K562 (cell line): ENCODE results near the gene CT45A10. TPM values are rescaled to one million over a fixed set of nuclear protein-coding genes. Genes with fewer than 3 reads are reported as not detected.

Experiments used
- ATAC-seq: fragments of 200-7000 bp; cut with Tn5 transposase; 3 replicates; pipeline ENCODE4 v1.9.1; 2020; ENCODE audit warnings: moderate library complexity
- BruUV-seq: library from RNA; stranded (reverse); fragments of 400-500 nt; replicated peaks from 2 replicates; lab custom pipeline; 2021; lab: Mats Ljungman, UMichigan
- CTCF ChIA-PET: fragments of 300-600 bp; formaldehyde crosslinking; extraction: SDS; loops from one replicate; lab custom pipeline; 2021; ENCODE audit warnings: low intra/inter-chr PET ratio; lab: Yijun Ruan, JAX
- POLR2A ChIA-PET: fragments of 300-600, 350-650 bp; sonication (Branson Sonifier 250); formaldehyde crosslinking; extraction: SDS; loops from one replicate; lab custom pipeline; 2021; ENCODE audit warnings: antibody characterized with exemption, inconsistent platforms; lab: Yijun Ruan, JAX
- DNase-seq, 4 experiments: peaks; one replicate each; pipeline versions ENCODE4 v3.0.0 to v3.0.0-alpha.2; 2011 to 2018; ENCODE audit warnings: low spot score in 3 of 4, mixed read lengths in 3 of 4; ENCODE audit errors: extremely low read depth in 1 of 4
- FAIRE-seq: peaks from 2 replicates; lab custom pipeline; 2011; peaks lifted over from hg19 to GRCh38; lab: Jason Lieb, UNC
- H2AFZ ChIP-seq: 2 replicates; pipeline ENCODE4 v1.6.0; 2011; ENCODE audit warnings: low read depth, low read length, control low read depth, inconsistent platforms
- H3K27ac ChIP-seq: fragments of 200-600 bp; 3 replicates; pipeline ENCODE4 v1.8.0; 2011; ENCODE audit warnings: low read depth, mild to moderate bottlenecking, control low read depth, inconsistent platforms, low read length, moderate library complexity, mixed read lengths; ENCODE audit errors: extremely low read depth
- H3K27me3 ChIP-seq, 2 experiments: fragments of 300-600 bp in 1 of 2; 2 replicates in 1 of 2; 3 replicates in 1 of 2; pipeline versions ENCODE4 v1.6.0 to v1.8.0; 2011; ENCODE audit warnings: inconsistent platforms in 2 of 2, low read length in 2 of 2, mild to moderate bottlenecking in 1 of 2, mixed read lengths in 1 of 2, moderate library complexity in 1 of 2; ENCODE audit not compliant: control insufficient read depth in 2 of 2, insufficient read depth in 2 of 2
- H3K36me3 ChIP-seq: fragments of 300-600 bp; 3 replicates; pipeline ENCODE4 v1.8.0; 2011; ENCODE audit warnings: mild to moderate bottlenecking, low read length, inconsistent platforms; ENCODE audit not compliant: control insufficient read depth, insufficient read depth
- H3K4me1 ChIP-seq, 2 experiments: fragments of 200-600 bp in 1 of 2; replicated peaks in 1 of 2; 2 replicates in 1 of 2; 3 replicates in 1 of 2; pipeline versions ENCODE4 v1.5.1 to v1.8.0; 2011; ENCODE audit warnings: inconsistent platforms in 2 of 2, low read length in 2 of 2, mild to moderate bottlenecking in 1 of 2, mixed read lengths in 1 of 2, moderate library complexity in 1 of 2; ENCODE audit not compliant: control insufficient read depth in 2 of 2, insufficient read depth in 2 of 2
- H3K4me2 ChIP-seq: 2 replicates; pipeline ENCODE4 v1.6.1; 2011; ENCODE audit warnings: low read length, control low read depth, inconsistent platforms, mixed read lengths; ENCODE audit not compliant: insufficient read depth
- H3K4me3 ChIP-seq: fragments of 200-600 bp; sonication (generic), shearing (Covaris generic); 2 replicates; pipeline ENCODE4 v1.5.1; 2016; ENCODE audit warnings: control low read depth, inconsistent platforms
- H3K79me2 ChIP-seq: fragments of 200-600 bp; 3 replicates; pipeline ENCODE4 v1.8.0; 2011; ENCODE audit warnings: low read length, inconsistent platforms; ENCODE audit not compliant: control insufficient read depth, insufficient read depth
- H3K9ac ChIP-seq, 2 experiments: 2 replicates each; pipeline versions ENCODE4 v1.6.0 to v1.6.1; 2011; ENCODE audit warnings: low read depth in 2 of 2, low read length in 2 of 2, control low read depth in 1 of 2, inconsistent platforms in 1 of 2, mild to moderate bottlenecking in 1 of 2, mixed read lengths in 1 of 2; ENCODE audit not compliant: insufficient read depth in 1 of 2
- H3K9me1 ChIP-seq: one replicate; pipeline ENCODE4 v1.6.0; 2011; ENCODE audit warnings: inconsistent platforms, mild to moderate bottlenecking, low read length, moderate library complexity; ENCODE audit not compliant: control insufficient read depth, insufficient read depth
- H3K9me3 ChIP-seq: replicated peaks from 2 replicates; pipeline ENCODE4 v1.5.1; 2011; ENCODE audit warnings: low read depth, low read length, inconsistent platforms; ENCODE audit not compliant: control insufficient read depth, insufficient read depth
- H4K20me1 ChIP-seq: replicated peaks from 2 replicates; pipeline ENCODE4 v1.6.1; 2011; ENCODE audit warnings: low read length, inconsistent platforms, mixed read lengths; ENCODE audit not compliant: control insufficient read depth, insufficient read depth
- ELK3 ChIP-seq: fragments of 450-650 bp; formaldehyde crosslinking; IDR thresholded peaks from 2 replicates; pipeline ENCODE4 v1.4.0; 2020; ENCODE audit warnings: mild to moderate bottlenecking
- FIP1L1 ChIP-seq: fragments of 200-400 bp; formaldehyde crosslinking; IDR thresholded peaks from 2 replicates; pipeline ENCODE4 v1.6.1; 2018; ENCODE audit warnings: mild to moderate bottlenecking, low read depth, low read length; ENCODE audit not compliant: poor library complexity, severe bottlenecking
- MAZ ChIP-seq, 2 experiments: fragments of 450-650 bp in 1 of 2; sonication (generic) in 1 of 2; formaldehyde crosslinking; IDR thresholded peaks in 1 of 2; conservative IDR thresholded peaks in 1 of 2; 2 replicates each; pipeline versions ENCODE4 v1.4.0 to v1.5.0; 2020; ENCODE audit warnings: mild to moderate bottlenecking in 1 of 2, missing genetic modification reagents in 1 of 2
- SMARCA4 ChIP-seq: fragments of 450-650 bp; IDR thresholded peaks from 2 replicates; pipeline ENCODE4 v1.6.1; 2016
- ZFP36 ChIP-seq: fragments of 150-350 bp; IDR thresholded peaks from 2 replicates; pipeline ENCODE4 v1.6.1; 2018; ENCODE audit warnings: low read length, low read depth; ENCODE audit not compliant: partially characterized antibody
- WGBS: fragments of 100-300 bp; shearing (Covaris generic); methylation state at CpG from one replicate; pipeline ENCODE4 v1.1.6; 2016; ENCODE audit warnings: low coverage, mixed read lengths; ENCODE audit not compliant: insufficient coverage; ENCODE audit errors: missing lambda C conversion rate; 5-methylcytosine and 5-hydroxymethylcytosine counted together
- in situ Hi-C: fragments of 300-500 bp; cut with MboI; formaldehyde crosslinking; loops from 4 replicates; pipeline ENCODE4 v1.15.0; 2018; ENCODE audit warnings: inconsistent platforms, mixed read lengths
- intact Hi-C: fragments of 100-400 bp; cut with micrococcal nuclease; formaldehyde crosslinking; loops from 2 replicates; pipeline ENCODE4 v1.14.2; 2022
- polyA plus RNA-seq, 8 experiments: library from polyadenylated mRNA; depleted of rRNA in 4 of 8; stranded (reverse) in 5 of 8; unstranded in 3 of 8; fragments of >200 nt; fragmentation: Nextera tagmentation in 2 of 8; fragmentation: Illumina TruSeq in 1 of 8; extraction: Ambion mirVana in 2 of 8; extraction: Trizol in 1 of 8; gene quantifications; 2 replicates each; pipeline versions ENCODE4 v1.2.1 to v1.2.3, GENCODE V29; 2011 to 2014; ENCODE audit warnings: inconsistent platforms in 1 of 8, missing spikeins in 1 of 8
- total RNA-seq, 7 experiments: library from RNA; depleted of rRNA in 6 of 7; stranded (reverse); fragments of >200 nt in 6 of 7; fragmentation: Illumina TruSeq in 2 of 7; extraction: Trizol in 2 of 7; gene quantifications; 2 replicates each; pipeline versions ENCODE4 v1.2.1 to v1.2.3, GENCODE V29; 2011 to 2021; ENCODE audit warnings: low replicate concordance in 1 of 7

CT45A10 gene
- total and polyA plus RNA-seq, 9 of the 15 experiments (the other 6 are each of a cell fraction or from before 2014, with no cell fraction given): 78.1 to 175 (median 102) TPM

GRCh38 chrX:135910251-135910650 lies 17.0 kb upstream of the CT45A10 start:
- H3K9me3 ChIP-seq: no peaks in the 10 kb centered on the region
- no TSS peak for BruUV-seq
- H4K20me1 ChIP-seq: no peaks in the 10 kb centered on the region
- H3K4me1 ChIP-seq: peaks cover 4 to 11% of the 10 kb centered on the region in 2 experiments; a peak in 3 of 5 replicates
- DNase-seq: no peak
- no peak overlapping the region for H3K4me2 ChIP-seq
- no peaks in the 10 kb centered on the region for H3K27me3 ChIP-seq
- H3K4me3 ChIP-seq: no peak overlapping the region
- H2AFZ ChIP-seq: no peak overlapping the region
- intact Hi-C loops: no loop called here
- POLR2A ChIA-PET: no interaction called here
- CTCF ChIA-PET: no interaction called here
- TF ChIP-seq ZFP36: no peak
- TF ChIP-seq ELK3 (CRISPR knock-in tag): no peak
- TF ChIP-seq MAZ (CRISPR knock-in tag; conservative IDR thresholded peaks at IDR 0.05 in 1 of 2, IDR thresholded peaks at IDR 0.05 in 1 of 2): no peak
- no peak for TF ChIP-seq SMARCA4
- no peak for TF ChIP-seq FIP1L1
- TF ChIP-seq, all 486 proteins: peak for 0
- Histone ChIP-seq H3K9me1 (no peaks in the 10 kb centered on the region), H3K9ac (no peak overlapping the region), H3K27ac (no peak overlapping the region), H3K79me2 (no peaks in the 10 kb centered on the region), H3K36me3 (peaks cover 71% of the 10 kb centered on the region; the same call in 2 of the 3 replicates)
- FAIRE-seq (no peak), ATAC-seq (no peak)
- 95% methylated on average over 5 of the region's 5 CpGs for WGBS
- in situ Hi-C loops: no loop called here
